K562 (cell line): ENCODE measurements around the gene GUCY1A2. TPM values are rescaled to one million over a fixed set of nuclear protein-coding genes. Genes with fewer than 3 reads are reported as not detected.

Experiments
- ATAC-seq: fragments of 200-7000 bp; cut with Tn5 transposase; 3 replicates; pipeline ENCODE4 v1.9.1; 2020; ENCODE audit warnings: moderate library complexity
- Bru-seq: library from RNA; stranded (reverse); fragments of 400-500 nt; gene quantifications from one replicate; lab custom pipeline; 2021; lab: Mats Ljungman, UMichigan
- BruChase-seq, 2 experiments: library from RNA; stranded (reverse); fragments of 400-500 nt; gene quantifications; one replicate each; lab custom pipeline; 2021; lab: Mats Ljungman, UMichigan
- BruUV-seq: library from RNA; stranded (reverse); fragments of 400-500 nt; replicated peaks from 2 replicates; lab custom pipeline; 2021; lab: Mats Ljungman, UMichigan
- CTCF ChIA-PET: fragments of 300-600 bp; formaldehyde crosslinking; extraction: SDS; loops from one replicate; lab custom pipeline; 2021; ENCODE audit warnings: low intra/inter-chr PET ratio; lab: Yijun Ruan, JAX
- POLR2A ChIA-PET: fragments of 300-600, 350-650 bp; sonication (Branson Sonifier 250); formaldehyde crosslinking; extraction: SDS; loops from one replicate; lab custom pipeline; 2021; ENCODE audit warnings: antibody characterized with exemption, inconsistent platforms; lab: Yijun Ruan, JAX
- DNase-seq, 4 experiments: peaks; one replicate each; pipeline versions ENCODE4 v3.0.0 to v3.0.0-alpha.2; 2011 to 2018; ENCODE audit warnings: low spot score in 3 of 4, mixed read lengths in 3 of 4; ENCODE audit errors: extremely low read depth in 1 of 4
- FAIRE-seq: peaks from 2 replicates; lab custom pipeline; 2011; peaks lifted over from hg19 to GRCh38; lab: Jason Lieb, UNC
- H2AFZ ChIP-seq: 2 replicates; pipeline ENCODE4 v1.6.0; 2011; ENCODE audit warnings: low read depth, low read length, control low read depth, inconsistent platforms
- H3K27ac ChIP-seq: fragments of 200-600 bp; 3 replicates; pipeline ENCODE4 v1.8.0; 2011; ENCODE audit warnings: low read depth, mild to moderate bottlenecking, control low read depth, inconsistent platforms, low read length, moderate library complexity, mixed read lengths; ENCODE audit errors: extremely low read depth
- H3K27me3 ChIP-seq, 2 experiments: fragments of 300-600 bp in 1 of 2; 2 replicates in 1 of 2; 3 replicates in 1 of 2; pipeline versions ENCODE4 v1.6.0 to v1.8.0; 2011; ENCODE audit warnings: inconsistent platforms in 2 of 2, low read length in 2 of 2, mild to moderate bottlenecking in 1 of 2, mixed read lengths in 1 of 2, moderate library complexity in 1 of 2; ENCODE audit not compliant: control insufficient read depth in 2 of 2, insufficient read depth in 2 of 2
- H3K36me3 ChIP-seq: fragments of 300-600 bp; 3 replicates; pipeline ENCODE4 v1.8.0; 2011; ENCODE audit warnings: mild to moderate bottlenecking, low read length, inconsistent platforms; ENCODE audit not compliant: control insufficient read depth, insufficient read depth
- H3K4me1 ChIP-seq, 2 experiments: fragments of 200-600 bp in 1 of 2; replicated peaks in 1 of 2; 2 replicates in 1 of 2; 3 replicates in 1 of 2; pipeline versions ENCODE4 v1.5.1 to v1.8.0; 2011; ENCODE audit warnings: inconsistent platforms in 2 of 2, low read length in 2 of 2, mild to moderate bottlenecking in 1 of 2, mixed read lengths in 1 of 2, moderate library complexity in 1 of 2; ENCODE audit not compliant: control insufficient read depth in 2 of 2, insufficient read depth in 2 of 2
- H3K4me2 ChIP-seq: 2 replicates; pipeline ENCODE4 v1.6.1; 2011; ENCODE audit warnings: low read length, control low read depth, inconsistent platforms, mixed read lengths; ENCODE audit not compliant: insufficient read depth
- H3K4me3 ChIP-seq: fragments of 200-600 bp; sonication (generic), shearing (Covaris generic); 2 replicates; pipeline ENCODE4 v1.5.1; 2016; ENCODE audit warnings: control low read depth, inconsistent platforms
- H3K79me2 ChIP-seq: fragments of 200-600 bp; 3 replicates; pipeline ENCODE4 v1.8.0; 2011; ENCODE audit warnings: low read length, inconsistent platforms; ENCODE audit not compliant: control insufficient read depth, insufficient read depth
- H3K9ac ChIP-seq, 2 experiments: 2 replicates each; pipeline versions ENCODE4 v1.6.0 to v1.6.1; 2011; ENCODE audit warnings: low read depth in 2 of 2, low read length in 2 of 2, control low read depth in 1 of 2, inconsistent platforms in 1 of 2, mild to moderate bottlenecking in 1 of 2, mixed read lengths in 1 of 2; ENCODE audit not compliant: insufficient read depth in 1 of 2
- H3K9me1 ChIP-seq: one replicate; pipeline ENCODE4 v1.6.0; 2011; ENCODE audit warnings: inconsistent platforms, mild to moderate bottlenecking, low read length, moderate library complexity; ENCODE audit not compliant: control insufficient read depth, insufficient read depth
- H3K9me3 ChIP-seq: replicated peaks from 2 replicates; pipeline ENCODE4 v1.5.1; 2011; ENCODE audit warnings: low read depth, low read length, inconsistent platforms; ENCODE audit not compliant: control insufficient read depth, insufficient read depth
- H4K20me1 ChIP-seq: replicated peaks from 2 replicates; pipeline ENCODE4 v1.6.1; 2011; ENCODE audit warnings: low read length, inconsistent platforms, mixed read lengths; ENCODE audit not compliant: control insufficient read depth, insufficient read depth
- WGBS: fragments of 100-300 bp; shearing (Covaris generic); methylation state at CpG from one replicate; pipeline ENCODE4 v1.1.6; 2016; ENCODE audit warnings: low coverage, mixed read lengths; ENCODE audit not compliant: insufficient coverage; ENCODE audit errors: missing lambda C conversion rate; 5-methylcytosine and 5-hydroxymethylcytosine counted together
- in situ Hi-C: fragments of 300-500 bp; cut with MboI; formaldehyde crosslinking; loops from 4 replicates; pipeline ENCODE4 v1.15.0; 2018; ENCODE audit warnings: inconsistent platforms, mixed read lengths
- intact Hi-C: fragments of 100-400 bp; cut with micrococcal nuclease; formaldehyde crosslinking; loops from 2 replicates; pipeline ENCODE4 v1.14.2; 2022
- long read RNA-seq, 3 experiments: library from polyadenylated mRNA in 2 of 3; library from RNA in 1 of 3; unstranded in 2 of 3; stranded (forward) in 1 of 3; transcript quantifications; one replicate each; pipeline ENCODE4 v2.0.0, GENCODE V29; 2019 to 2022
- polyA minus RNA-seq, 3 experiments: library from RNA; depleted of rRNA, polyadenylated mRNA; stranded (reverse); fragments of >200 nt; gene quantifications; 2 replicates each; pipeline ENCODE4 v1.2.3, GENCODE V29; 2011
- polyA plus RNA-seq, 8 experiments: library from polyadenylated mRNA; depleted of rRNA in 4 of 8; stranded (reverse) in 5 of 8; unstranded in 3 of 8; fragments of >200 nt; fragmentation: Nextera tagmentation in 2 of 8; fragmentation: Illumina TruSeq in 1 of 8; extraction: Ambion mirVana in 2 of 8; extraction: Trizol in 1 of 8; gene quantifications; 2 replicates each; pipeline versions ENCODE4 v1.2.1 to v1.2.3, GENCODE V29; 2011 to 2014; ENCODE audit warnings: inconsistent platforms in 1 of 8, missing spikeins in 1 of 8
- total RNA-seq, 7 experiments: library from RNA; depleted of rRNA in 6 of 7; stranded (reverse); fragments of >200 nt in 6 of 7; fragmentation: Illumina TruSeq in 2 of 7; extraction: Trizol in 2 of 7; gene quantifications; 2 replicates each; pipeline versions ENCODE4 v1.2.1 to v1.2.3, GENCODE V29; 2011 to 2021; ENCODE audit warnings: low replicate concordance in 1 of 7
- TF ChIP-seq, protein P1 (sequence below): fragments of 250-450 bp; sonication (Bioruptor Pico); IDR thresholded peaks from 2 replicates; pipeline ENCODE4 v1.4.0; 2020; ENCODE audit warnings: mild to moderate bottlenecking, moderate library complexity, borderline replicate concordance
- TF ChIP-seq, protein P2 (sequence below), 2 experiments: IDR thresholded peaks; 2 replicates each; pipeline ENCODE4 v1.6.1; 2011; ENCODE audit warnings: borderline replicate concordance in 1 of 2, control low read depth in 1 of 2, low read depth in 1 of 2, low read length in 1 of 2, mild to moderate bottlenecking in 1 of 2, mixed read lengths in 1 of 2, moderate library complexity in 1 of 2; ENCODE audit not compliant: insufficient read depth in 1 of 2, insufficient read length in 1 of 2, poor library complexity in 1 of 2, severe bottlenecking in 1 of 2; ENCODE audit errors: extremely low read depth in 1 of 2

GUCY1A2 gene, protein sequence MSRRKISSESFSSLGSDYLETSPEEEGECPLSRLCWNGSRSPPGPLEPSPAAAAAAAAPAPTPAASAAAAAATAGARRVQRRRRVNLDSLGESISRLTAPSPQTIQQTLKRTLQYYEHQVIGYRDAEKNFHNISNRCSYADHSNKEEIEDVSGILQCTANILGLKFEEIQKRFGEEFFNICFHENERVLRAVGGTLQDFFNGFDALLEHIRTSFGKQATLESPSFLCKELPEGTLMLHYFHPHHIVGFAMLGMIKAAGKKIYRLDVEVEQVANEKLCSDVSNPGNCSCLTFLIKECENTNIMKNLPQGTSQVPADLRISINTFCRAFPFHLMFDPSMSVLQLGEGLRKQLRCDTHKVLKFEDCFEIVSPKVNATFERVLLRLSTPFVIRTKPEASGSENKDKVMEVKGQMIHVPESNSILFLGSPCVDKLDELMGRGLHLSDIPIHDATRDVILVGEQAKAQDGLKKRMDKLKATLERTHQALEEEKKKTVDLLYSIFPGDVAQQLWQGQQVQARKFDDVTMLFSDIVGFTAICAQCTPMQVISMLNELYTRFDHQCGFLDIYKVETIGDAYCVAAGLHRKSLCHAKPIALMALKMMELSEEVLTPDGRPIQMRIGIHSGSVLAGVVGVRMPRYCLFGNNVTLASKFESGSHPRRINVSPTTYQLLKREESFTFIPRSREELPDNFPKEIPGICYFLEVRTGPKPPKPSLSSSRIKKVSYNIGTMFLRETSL
- not detected in 2 replicates for total RNA-seq (2011; cell fraction: chromatin; rRNA removed; ENCODE audit: low replicate concordance)
- total RNA-seq (2011; cell fraction: nucleolus; rRNA removed): not detected in 2 replicates
- total RNA-seq (2011; cell fraction: nucleoplasm; rRNA removed): not detected in 2 replicates
- total RNA-seq (2014; rRNA removed): not detected in 2 replicates
- total RNA-seq (2014; rRNA removed; fragmentation: Illumina TruSeq; extraction: Trizol): not detected in 2 replicates
- under 0.01 and 0.04 TPM in 2 replicates for total RNA-seq (2015; rRNA removed; fragmentation: Illumina TruSeq; extraction: Trizol)
- total RNA-seq (2021): not detected in 2 replicates
- not detected in 2 replicates for polyA plus RNA-seq (2011; rRNA removed)
- polyA plus RNA-seq (2011; cell fraction: cytosol; rRNA removed): not detected in 2 replicates
- polyA plus RNA-seq (2011; cell fraction: nucleus; rRNA removed): 0.01 TPM in 1 of 2 replicates, not detected in the other
- not detected in 2 replicates for polyA plus RNA-seq (2012)
- polyA plus RNA-seq (2014; fragmentation: Illumina TruSeq; extraction: Trizol): not detected in 2 replicates
- under 1 TPM in 1 of 2 experiments, not detected in 1; under 0.01 TPM for polyA plus RNA-seq (2014; fragmentation: Nextera tagmentation; extraction: Ambion mirVana)
- 0.20 TPM in 1 of 2 replicates, not detected in the other for polyA plus RNA-seq (2014; rRNA removed)
- under 0.01 TPM in 1 of 2 replicates, not detected in the other for polyA minus RNA-seq (2011; rRNA and poly(A)+ RNA removed)
- not detected in 2 replicates for polyA minus RNA-seq (2011; cell fraction: cytosol; rRNA and poly(A)+ RNA removed)
- polyA minus RNA-seq (2011; cell fraction: nucleus; rRNA and poly(A)+ RNA removed): 0.11 TPM in 1 of 2 replicates, not detected in the other
- percentile 2 among the genes with signal in this experiment for Bru-seq, nascent RNA
- BruChase-seq, experiment 1, labeled RNA remaining after a 2-hour chase: percentile 4 among the genes with signal in this experiment
- percentile 4 among the genes with signal in this experiment for BruChase-seq, experiment 2, labeled RNA remaining after a 6-hour chase
- long read RNA-seq, experiment 1, partial matches to known transcripts: 1 of 1 reads
- long read RNA-seq, experiment 1, other reads (novel, unspliced or antisense): 0 of 1 reads
- long read RNA-seq, experiment 2: 0 reads
- long read RNA-seq, experiment 3: 0 reads

DNA sequence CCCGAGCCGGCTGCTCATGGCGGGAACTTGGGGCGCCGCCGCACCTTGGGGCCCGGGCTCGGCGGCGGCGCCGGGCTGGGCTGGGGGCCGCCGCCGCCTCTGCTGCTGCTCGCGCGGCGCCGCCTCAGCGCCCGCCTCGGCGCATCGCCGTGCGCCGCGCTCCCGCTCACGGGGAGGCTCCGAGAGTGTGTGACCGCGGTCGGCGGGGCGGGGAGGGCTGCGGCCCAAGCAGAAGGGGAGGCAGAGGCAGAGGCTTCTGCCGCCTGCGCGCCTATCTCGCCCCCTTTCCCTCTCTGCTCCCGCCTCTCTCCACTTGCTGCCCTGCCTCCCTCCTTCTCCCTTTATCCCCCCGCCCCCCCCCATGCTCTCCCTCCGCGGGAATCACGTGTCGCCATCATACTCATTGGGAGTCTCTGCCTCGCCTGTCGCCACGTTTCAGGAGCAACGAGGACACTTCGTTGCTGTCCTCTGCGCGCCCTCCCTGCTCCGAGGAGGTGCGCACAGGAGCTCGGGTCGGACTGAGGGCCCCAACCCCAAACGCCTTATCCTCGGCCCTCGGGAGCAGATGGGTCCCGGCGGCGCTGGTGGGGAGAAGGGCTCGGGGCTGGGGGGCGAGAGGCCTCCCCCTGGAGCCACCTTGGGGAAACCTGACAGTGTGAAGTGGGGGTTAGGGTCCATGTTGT is at the start of gene GUCY1A2:
Gene GUCY1A2, minus strand, starts transcription at position 258 of the 683 bp plus-strand sequence. CDS start 421 bp downstream, outside the sequence.
- no peaks in the 10 kb centered on the region for H4K20me1 ChIP-seq
- no peaks in the 10 kb centered on the region for H3K36me3 ChIP-seq
- H3K4me3 ChIP-seq: peak within 1 kb of the TSS; percentile 33
- POLR2A ChIA-PET: interaction anchor here (0.7 kb wide), 1 partner anchor 520 kb away, joined by 4 read pairs; no protein-coding TSS in a partner anchor
- H3K9me1 ChIP-seq: no peaks in the 10 kb centered on the region
- H3K4me1 ChIP-seq: peaks cover 0 to 15% of the 10 kb centered on the region in 2 experiments; a peak in 2 of 5 replicates
- intact Hi-C loops: no loop called here
- H2AFZ ChIP-seq: no peak within 1 kb of the TSS
- 13% methylated on average over 14 of the region's 67 CpGs for WGBS
- H3K27me3 ChIP-seq: peaks cover 7 to 10% of the 10 kb centered on the region in 2 experiments; a peak in 3 of 5 replicates
- TF ChIP-seq, protein P1, sequence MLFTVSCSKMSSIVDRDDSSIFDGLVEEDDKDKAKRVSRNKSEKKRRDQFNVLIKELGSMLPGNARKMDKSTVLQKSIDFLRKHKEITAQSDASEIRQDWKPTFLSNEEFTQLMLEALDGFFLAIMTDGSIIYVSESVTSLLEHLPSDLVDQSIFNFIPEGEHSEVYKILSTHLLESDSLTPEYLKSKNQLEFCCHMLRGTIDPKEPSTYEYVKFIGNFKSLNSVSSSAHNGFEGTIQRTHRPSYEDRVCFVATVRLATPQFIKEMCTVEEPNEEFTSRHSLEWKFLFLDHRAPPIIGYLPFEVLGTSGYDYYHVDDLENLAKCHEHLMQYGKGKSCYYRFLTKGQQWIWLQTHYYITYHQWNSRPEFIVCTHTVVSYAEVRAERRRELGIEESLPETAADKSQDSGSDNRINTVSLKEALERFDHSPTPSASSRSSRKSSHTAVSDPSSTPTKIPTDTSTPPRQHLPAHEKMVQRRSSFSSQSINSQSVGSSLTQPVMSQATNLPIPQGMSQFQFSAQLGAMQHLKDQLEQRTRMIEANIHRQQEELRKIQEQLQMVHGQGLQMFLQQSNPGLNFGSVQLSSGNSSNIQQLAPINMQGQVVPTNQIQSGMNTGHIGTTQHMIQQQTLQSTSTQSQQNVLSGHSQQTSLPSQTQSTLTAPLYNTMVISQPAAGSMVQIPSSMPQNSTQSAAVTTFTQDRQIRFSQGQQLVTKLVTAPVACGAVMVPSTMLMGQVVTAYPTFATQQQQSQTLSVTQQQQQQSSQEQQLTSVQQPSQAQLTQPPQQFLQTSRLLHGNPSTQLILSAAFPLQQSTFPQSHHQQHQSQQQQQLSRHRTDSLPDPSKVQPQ: no peak
- TF ChIP-seq, protein P2, sequence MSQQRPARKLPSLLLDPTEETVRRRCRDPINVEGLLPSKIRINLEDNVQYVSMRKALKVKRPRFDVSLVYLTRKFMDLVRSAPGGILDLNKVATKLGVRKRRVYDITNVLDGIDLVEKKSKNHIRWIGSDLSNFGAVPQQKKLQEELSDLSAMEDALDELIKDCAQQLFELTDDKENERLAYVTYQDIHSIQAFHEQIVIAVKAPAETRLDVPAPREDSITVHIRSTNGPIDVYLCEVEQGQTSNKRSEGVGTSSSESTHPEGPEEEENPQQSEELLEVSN (IDR thresholded peaks at IDR 0.05; ENCODE audit: borderline replicate concordance in 1 of 2, extremely low read depth in 1 of 2, insufficient read depth in 1 of 2, insufficient read length in 1 of 2, low read depth in 1 of 2, low read length in 1 of 2, poor library complexity in 1 of 2, severe bottlenecking in 1 of 2): peak in 1 of 2 experiments; percentile 41
- FAIRE-seq (no peak), ATAC-seq (peak; percentile 28; the same call in 2 of the 3 replicates), DNase-seq (no peak)
- BruUV-seq: no TSS peak
- no peak within 1 kb of the TSS for H3K27ac ChIP-seq
- CTCF ChIA-PET: no interaction called here
- H3K4me2 ChIP-seq: no peak within 1 kb of the TSS
- in situ Hi-C loops: no loop called here
- H3K9me3 ChIP-seq: no peaks in the 10 kb centered on the region
- H3K79me2 ChIP-seq: no peaks in the 10 kb centered on the region
- peak within 1 kb of the TSS in 1 of 2 experiments; percentile 52; a peak in 1 of 4 replicates for H3K9ac ChIP-seq
